Suprapubic skin (tissue), 4 donors: Measurements from ENCODE around the gene ACSS3. TPM values are rescaled to one million over a fixed set of nuclear protein-coding genes. Genes with fewer than 3 reads are reported as not detected.

ENCODE experiments used
- DNase-seq, 2 donors: peaks; one replicate each; pipeline ENCODE4 v3.0.0-alpha.2; 2019; ENCODE audit warnings: low spot score in 2 of 2
- H3K27ac ChIP-seq: fragments of 200-600 bp; sonication (generic); one replicate; pipeline ENCODE4 v1.5.1; 2019
- H3K27me3 ChIP-seq: fragments of 200-600 bp; sonication (generic); one replicate; pipeline ENCODE4 v1.5.1; 2019
- H3K36me3 ChIP-seq: fragments of 200-600 bp; sonication (generic); one replicate; pipeline ENCODE4 v1.5.1; 2019
- H3K4me1 ChIP-seq: fragments of 200-600 bp; sonication (generic); one replicate; pipeline ENCODE4 v1.5.1; 2019
- H3K4me3 ChIP-seq: fragments of 200-600 bp; sonication (generic); one replicate; pipeline ENCODE4 v1.5.1; 2019; ENCODE audit warnings: mild to moderate bottlenecking
- H3K9me3 ChIP-seq: fragments of 200-600 bp; sonication (generic); one replicate; pipeline ENCODE4 v1.5.1; 2019
- CTCF ChIP-seq, 2 donors: fragments of 200-600 bp in 1 of 2; fragments of 450-650 bp in 1 of 2; sonication (generic) in 1 of 2; IDR thresholded peaks; one replicate each; pipeline ENCODE4 v1.5.1; 2016 to 2019; ENCODE audit warnings: antibody characterized with exemption in 2 of 2, mild to moderate bottlenecking in 1 of 2, moderate library complexity in 1 of 2
- EP300 ChIP-seq: sonication (generic); formaldehyde crosslinking; IDR thresholded peaks from one replicate; pipeline ENCODE4 v1.6.1; 2017; ENCODE audit warnings: antibody characterized with exemption
- POLR2A ChIP-seq, 2 donors: fragments of 450-650 bp; IDR thresholded peaks; one replicate each; pipeline ENCODE4 v1.6.1; 2017; ENCODE audit warnings: antibody characterized with exemption in 2 of 2, mild to moderate bottlenecking in 2 of 2, moderate library complexity in 2 of 2
- POLR2AphosphoS5 ChIP-seq, 3 donors: sonication (generic); formaldehyde crosslinking; IDR thresholded peaks; one replicate each; pipeline ENCODE4 v1.6.1; 2017; ENCODE audit warnings: antibody characterized with exemption in 3 of 3
- WGBS: methylation state at CpG from one replicate; pipeline ENCODE4 v1.1.5; 2018; 5-methylcytosine and 5-hydroxymethylcytosine counted together
- total RNA-seq, 4 donors: library from RNA; depleted of rRNA; stranded (reverse); fragments of >200 nt; gene quantifications; one replicate each; pipeline ENCODE4 v1.1.0, GENCODE V29; 2016

The ACSS3 gene
- total RNA-seq, 4 donors from 2014 or later = 4.0 to 10.4 (median 6.2) TPM

GRCh38 chr12:81296556-81297305, 218.9 kb downstream of the ACSS3 start:
- no peaks in the 10 kb centered on the region for H3K4me1 ChIP-seq
- H3K9me3 ChIP-seq = no peaks in the 10 kb centered on the region
- no peak for TF ChIP-seq POLR2A (IDR thresholded peaks at IDR 0.05)
- TF ChIP-seq CTCF (IDR thresholded peaks at IDR 0.05) = no peak
- TF ChIP-seq POLR2AphosphoS5 (IDR thresholded peaks at IDR 0.05) = no peak
- no peak for TF ChIP-seq EP300
- H3K4me3 ChIP-seq = no peak overlapping the region
- DNase-seq = no peak
- H3K27ac ChIP-seq = no peak overlapping the region
- WGBS = 60% methylated on average over 2 of the region's 2 CpGs
- H3K27me3 ChIP-seq = no peaks in the 10 kb centered on the region
- no peaks in the 10 kb centered on the region for H3K36me3 ChIP-seq

- 67% methylated on average over 3 of the region's 3 CpGs for WGBS
- H3K36me3 ChIP-seq = no peaks in the 10 kb centered on the region
- H3K27me3 ChIP-seq = no peaks in the 10 kb centered on the region
- H3K9me3 ChIP-seq = no peaks in the 10 kb centered on the region
- TF ChIP-seq POLR2A (IDR thresholded peaks at IDR 0.05) (no peak), CTCF (IDR thresholded peaks at IDR 0.05) (no peak), POLR2AphosphoS5 (IDR thresholded peaks at IDR 0.05) (no peak)
- DNase-seq = no peak
- H3K4me1 ChIP-seq = no peaks in the 10 kb centered on the region
- no peak overlapping the region for H3K27ac ChIP-seq
- no peak overlapping the region for H3K4me3 ChIP-seq
Observed at GRCh38 chr12:81297601-81298000, 219.7 kb downstream of the ACSS3 start.

GRCh38 chr12:81300454-81300853, 222.6 kb downstream of the ACSS3 start:
- no peak for DNase-seq
- Histone ChIP-seq H3K27ac (no peak overlapping the region), H3K27me3 (no peaks in the 10 kb centered on the region), H3K36me3 (no peaks in the 10 kb centered on the region), H3K4me1 (no peaks in the 10 kb centered on the region), H3K4me3 (no peak overlapping the region), H3K9me3 (no peaks in the 10 kb centered on the region)
- 29% methylated on average over 2 of the region's 2 CpGs for WGBS
- TF ChIP-seq EP300 = no peak
- TF ChIP-seq POLR2AphosphoS5 (IDR thresholded peaks at IDR 0.05) = no peak
- TF ChIP-seq CTCF (IDR thresholded peaks at IDR 0.05) = no peak
- TF ChIP-seq POLR2A (IDR thresholded peaks at IDR 0.05) = no peak

GRCh38 chr12:81303935-81304334, 226.1 kb downstream of the ACSS3 start:
- no peak overlapping the region for H3K4me3 ChIP-seq
- H3K27ac ChIP-seq = no peak overlapping the region
- TF ChIP-seq EP300 = no peak
- no peak for TF ChIP-seq POLR2AphosphoS5 (IDR thresholded peaks at IDR 0.05)
- no peak for TF ChIP-seq POLR2A (IDR thresholded peaks at IDR 0.05)
- TF ChIP-seq CTCF (IDR thresholded peaks at IDR 0.05) = no peak
- no peaks in the 10 kb centered on the region for H3K4me1 ChIP-seq
- WGBS = 72% methylated on average over 3 of the region's 3 CpGs
- no peak for DNase-seq
- H3K36me3 ChIP-seq = no peaks in the 10 kb centered on the region
- H3K27me3 ChIP-seq = no peaks in the 10 kb centered on the region
- H3K9me3 ChIP-seq = no peaks in the 10 kb centered on the region

Other genes with a start within 250 kb of the ACSS3 start
- gene LIN7A, start 140.1 kb upstream of the ACSS3 start, total RNA-seq = 1 to 10 TPM in 2 of 4 donors, under 1 TPM in 2; 0.30 to 2.6 (median 0.81) TPM